GM13976 (cell line): ENCODE results near the gene THADA.

Experiments
- DNase-seq: peaks from one replicate; pipeline ENCODE4 v3.0.0; 2012; ENCODE audit warnings: low spot score
- in situ Hi-C: fragments of 300-500 bp; cut with MboI; formaldehyde crosslinking; loops from one replicate; pipeline ENCODE4 v1.12.0; 2022; ENCODE audit warnings: low sequenced_read_pairs, mixed read lengths, inconsistent platforms; ENCODE audit not compliant: unreplicated experiment
- TF ChIP-seq, protein P1 (sequence below): IDR thresholded peaks from 2 replicates; pipeline ENCODE4 v1.5.1; 2012; ENCODE audit warnings: borderline replicate concordance, mild to moderate bottlenecking; ENCODE audit not compliant: insufficient read depth; ENCODE audit errors: extremely low read depth, missing control alignments, control extremely low read depth

Gene THADA

DNA sequence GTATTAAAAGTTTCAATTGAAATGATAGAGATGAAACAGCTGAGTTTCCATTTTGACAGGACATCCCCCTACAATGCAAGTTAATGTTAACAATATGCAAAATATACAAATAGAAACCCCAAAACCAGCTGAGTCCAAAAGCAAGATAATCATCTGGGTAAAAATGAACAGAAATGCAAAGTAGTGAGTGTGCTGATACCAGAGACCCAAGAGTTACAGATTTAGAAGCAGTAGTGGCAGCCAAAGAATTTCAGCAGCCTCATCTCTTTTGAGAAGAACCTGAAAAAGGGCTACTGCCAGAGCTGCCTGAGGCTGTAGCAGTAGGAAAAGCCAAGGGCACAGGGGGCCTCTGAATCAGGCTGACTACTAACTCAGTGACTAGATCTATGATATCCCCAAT is 82.6 kb downstream of the THADA start:
- in situ Hi-C loops: no loop called here
- TF ChIP-seq, protein P1, sequence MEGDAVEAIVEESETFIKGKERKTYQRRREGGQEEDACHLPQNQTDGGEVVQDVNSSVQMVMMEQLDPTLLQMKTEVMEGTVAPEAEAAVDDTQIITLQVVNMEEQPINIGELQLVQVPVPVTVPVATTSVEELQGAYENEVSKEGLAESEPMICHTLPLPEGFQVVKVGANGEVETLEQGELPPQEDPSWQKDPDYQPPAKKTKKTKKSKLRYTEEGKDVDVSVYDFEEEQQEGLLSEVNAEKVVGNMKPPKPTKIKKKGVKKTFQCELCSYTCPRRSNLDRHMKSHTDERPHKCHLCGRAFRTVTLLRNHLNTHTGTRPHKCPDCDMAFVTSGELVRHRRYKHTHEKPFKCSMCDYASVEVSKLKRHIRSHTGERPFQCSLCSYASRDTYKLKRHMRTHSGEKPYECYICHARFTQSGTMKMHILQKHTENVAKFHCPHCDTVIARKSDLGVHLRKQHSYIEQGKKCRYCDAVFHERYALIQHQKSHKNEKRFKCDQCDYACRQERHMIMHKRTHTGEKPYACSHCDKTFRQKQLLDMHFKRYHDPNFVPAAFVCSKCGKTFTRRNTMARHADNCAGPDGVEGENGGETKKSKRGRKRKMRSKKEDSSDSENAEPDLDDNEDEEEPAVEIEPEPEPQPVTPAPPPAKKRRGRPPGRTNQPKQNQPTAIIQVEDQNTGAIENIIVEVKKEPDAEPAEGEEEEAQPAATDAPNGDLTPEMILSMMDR: no peak

DNA sequence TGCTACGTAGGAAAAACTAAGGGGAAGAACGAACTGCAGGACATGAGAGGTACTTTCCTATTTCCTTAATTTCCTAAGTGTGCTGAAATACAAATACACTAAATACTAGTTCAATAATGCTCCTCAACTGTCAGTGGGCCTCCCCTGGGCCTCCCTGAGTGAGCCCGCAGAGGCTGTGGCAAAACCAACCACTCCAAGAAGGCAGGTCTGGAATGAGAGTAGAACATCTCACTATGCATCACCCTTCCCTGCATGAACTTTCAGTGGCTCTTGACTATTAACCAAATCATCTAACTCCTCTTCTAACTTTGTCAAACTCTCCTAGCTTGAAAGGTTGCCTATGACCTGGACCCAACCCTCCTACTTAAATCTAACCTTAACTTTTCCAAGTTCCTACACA is 84.6 kb downstream of the THADA start:
- DNase-seq: no peak

More for the DNA sequence above, 82.6 kb downstream of the THADA start:
- peak; percentile 26 for DNase-seq

DNA sequence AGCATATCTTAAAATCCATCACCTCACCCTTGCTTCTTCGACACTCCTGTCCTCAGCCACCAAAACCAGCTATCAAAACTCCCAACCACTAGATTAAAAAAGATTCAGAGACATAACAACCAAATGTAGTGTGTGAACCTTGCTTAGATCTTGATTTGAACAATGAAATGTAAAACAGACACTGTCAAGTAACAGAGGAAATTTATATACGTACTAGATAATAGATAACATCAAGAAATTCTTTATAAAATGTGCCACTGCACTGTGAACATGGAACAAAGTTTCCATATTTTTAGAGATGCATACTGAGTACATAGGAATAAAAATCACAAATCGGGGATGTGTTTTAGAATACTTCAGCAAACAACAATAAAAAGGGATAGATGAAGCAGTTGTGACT is 86.0 kb downstream of the THADA start:
- TF ChIP-seq, protein P1: no peak
- in situ Hi-C loops: no loop called here
- no peak for DNase-seq

More for the DNA sequence above, 84.6 kb downstream of the THADA start:
- in situ Hi-C loops: no loop called here
- TF ChIP-seq, protein P1: no peak

DNA sequence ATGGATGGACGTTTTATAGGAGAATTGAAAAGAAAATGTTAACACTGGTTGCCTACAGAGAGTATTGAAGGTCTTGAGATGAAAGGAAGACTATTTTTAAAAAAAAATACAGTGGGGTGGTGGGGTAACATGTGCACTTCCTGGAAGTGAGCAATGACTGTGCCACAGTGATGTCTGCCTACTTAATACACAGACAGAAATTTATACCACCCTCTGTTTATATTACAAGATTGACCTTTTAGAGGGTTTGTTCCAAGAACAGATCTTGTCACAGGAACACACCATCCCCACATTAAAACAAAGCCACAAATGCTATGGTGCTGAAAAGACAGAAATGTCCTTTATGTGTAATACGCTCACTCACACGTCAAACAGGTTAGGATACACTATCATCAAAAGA is 87.6 kb downstream of the THADA start:
- in situ Hi-C loops: no loop called here
- no peak for DNase-seq
- TF ChIP-seq, protein P1: no peak

DNA sequence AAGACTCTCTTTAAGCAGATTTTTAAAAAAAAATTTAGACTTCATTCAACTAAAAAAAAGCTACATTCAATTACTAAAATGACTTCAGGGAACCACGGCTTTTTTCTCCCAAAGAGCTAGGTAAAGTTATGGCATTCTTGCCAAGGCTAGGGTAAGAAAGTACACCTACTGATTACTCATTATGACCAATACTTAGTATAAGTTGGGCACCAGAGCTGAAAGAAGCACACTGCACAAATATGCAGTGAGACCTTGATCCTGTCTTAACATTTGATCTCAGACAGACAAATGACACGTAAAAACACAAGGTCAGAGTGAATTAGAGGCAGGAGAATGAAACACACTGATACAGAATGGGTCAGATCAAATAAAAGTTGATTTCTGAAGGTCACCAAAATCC is 88.7 kb downstream of the THADA start:
- no peak for DNase-seq
- TF ChIP-seq, protein P1: no peak
- in situ Hi-C loops: no loop called here

DNA sequence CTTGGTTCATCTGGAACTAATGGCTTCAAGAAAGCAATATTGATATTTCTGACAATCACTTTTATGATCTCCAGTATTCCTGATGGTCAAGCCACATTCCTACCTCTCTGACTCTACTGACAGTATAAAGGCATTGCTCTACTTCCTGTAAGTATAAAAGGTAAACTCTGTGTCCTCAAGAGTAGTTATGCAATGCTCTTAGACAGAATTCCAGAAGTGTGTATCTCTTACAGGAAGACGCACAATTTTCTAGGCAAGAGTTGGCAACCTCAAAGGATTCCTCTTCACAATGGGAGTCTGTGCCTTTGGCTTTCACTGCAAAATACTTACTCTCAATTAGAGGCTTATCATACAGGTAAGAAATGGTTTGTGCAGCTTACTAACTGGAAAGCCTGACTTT is 100.1 kb downstream of the THADA start:
- no peak for DNase-seq
- TF ChIP-seq, protein P1: no peak
- in situ Hi-C loops: no loop called here

DNA sequence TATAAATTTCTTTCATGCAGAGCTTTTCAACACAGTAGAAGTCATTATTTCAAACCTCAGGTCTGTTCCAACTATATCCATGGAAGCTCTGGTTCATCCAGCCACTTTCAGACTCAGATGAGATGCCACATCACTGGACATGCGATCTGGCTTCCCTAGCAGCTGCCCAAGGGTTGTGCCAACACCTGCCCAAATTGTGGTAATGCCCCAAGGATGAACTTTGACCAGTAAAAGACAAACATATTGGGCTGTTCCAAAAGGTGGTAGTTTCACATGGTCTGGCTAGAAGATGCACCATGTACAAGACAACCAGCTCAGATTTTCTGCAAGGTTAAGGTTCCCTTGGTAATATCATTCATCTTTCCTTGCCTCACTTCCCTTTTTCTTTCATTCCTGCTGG is 101.9 kb downstream of the THADA start:
- DNase-seq: no peak
- in situ Hi-C loops: no loop called here
- TF ChIP-seq, protein P1: no peak
